GM23338 (cell line): ENCODE data around the gene ADGRD2. TPM values are rescaled to one million over a fixed set of nuclear protein-coding genes. Genes with fewer than 3 reads are reported as not detected.

Experiments
- EZH2 ChIP-seq: fragments of 200-600 bp; sonication (generic); IDR thresholded peaks from one replicate; pipeline ENCODE4 v1.8.0; 2017; ENCODE audit warnings: antibody characterized with exemption, mild to moderate bottlenecking, low read depth; ENCODE audit not compliant: unreplicated experiment
- EZH2phosphoT487 ChIP-seq: fragments of 200-600 bp; sonication (generic); IDR thresholded peaks from one replicate; pipeline ENCODE4 v1.8.1; 2018; ENCODE audit warnings: antibody characterized with exemption; ENCODE audit not compliant: unreplicated experiment
- JUNB ChIP-seq: IDR thresholded peaks from one replicate; pipeline ENCODE4 v1.6.1; 2016; ENCODE audit warnings: antibody characterized with exemption; ENCODE audit not compliant: unreplicated experiment
- NANOG ChIP-seq: IDR thresholded peaks from 2 replicates; pipeline ENCODE4 v1.6.1; 2016; ENCODE audit warnings: antibody characterized with exemption, borderline replicate concordance
- POLR2AphosphoS5 ChIP-seq: IDR thresholded peaks from 2 replicates; pipeline ENCODE4 v1.6.1; 2016; ENCODE audit warnings: antibody characterized with exemption, low read depth
- STAT1 ChIP-seq: IDR thresholded peaks from one replicate; pipeline ENCODE4 v1.6.1; 2016; ENCODE audit warnings: antibody characterized with exemption; ENCODE audit not compliant: unreplicated experiment
- ZNF114 ChIP-seq: fragments of 250-450 bp; sonication (Bioruptor Pico); IDR thresholded peaks from 2 replicates; pipeline ENCODE4 v1.5.0; 2020; ENCODE audit warnings: mild to moderate bottlenecking, moderate library complexity
- polyA plus RNA-seq: library from polyadenylated mRNA; unstranded; fragments of >200 nt; fragmentation: Nextera tagmentation; extraction: Ambion mirVana; gene quantifications from 2 replicates; pipeline ENCODE4 v1.2.1, GENCODE V29; 2016
- total RNA-seq: library from RNA; depleted of rRNA; stranded (reverse); fragments of >200 nt; shearing (Covaris generic); gene quantifications from 2 replicates; pipeline ENCODE4 v1.2.3, GENCODE V29; 2014
- TF ChIP-seq, protein P1 (sequence below): fragments of 250-450 bp; sonication (Bioruptor Pico); IDR thresholded peaks from 2 replicates; pipeline ENCODE4 v1.5.0; 2020; ENCODE audit warnings: mild to moderate bottlenecking, moderate library complexity
- TF ChIP-seq, protein P2 (sequence below): IDR thresholded peaks from one replicate; pipeline ENCODE4 v1.6.1; 2018; ENCODE audit warnings: antibody characterized with exemption; ENCODE audit not compliant: unreplicated experiment

The ADGRD2 gene
- total and polyA plus RNA-seq, 2 experiments from 2014 or later = 0.45 to 0.78 TPM

DNA sequence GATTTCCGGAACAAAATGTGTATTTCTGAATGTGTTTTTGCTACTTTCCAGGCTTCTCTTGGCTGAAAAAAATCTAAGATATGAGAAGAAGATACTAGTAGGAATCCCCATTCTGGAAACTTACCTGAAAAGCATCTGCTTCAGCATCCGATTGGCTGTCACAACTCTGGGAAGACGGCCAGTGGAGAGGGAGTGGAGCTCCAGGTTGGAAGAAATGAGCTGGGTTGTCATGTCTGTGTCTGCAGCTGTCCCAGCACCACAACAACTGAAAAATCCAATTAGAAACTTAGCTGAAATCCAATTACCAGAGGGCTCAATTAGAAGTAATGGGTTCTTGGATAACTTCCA, 38.0 kb upstream of the ADGRD2 start (continued):
- TF ChIP-seq, protein P1, sequence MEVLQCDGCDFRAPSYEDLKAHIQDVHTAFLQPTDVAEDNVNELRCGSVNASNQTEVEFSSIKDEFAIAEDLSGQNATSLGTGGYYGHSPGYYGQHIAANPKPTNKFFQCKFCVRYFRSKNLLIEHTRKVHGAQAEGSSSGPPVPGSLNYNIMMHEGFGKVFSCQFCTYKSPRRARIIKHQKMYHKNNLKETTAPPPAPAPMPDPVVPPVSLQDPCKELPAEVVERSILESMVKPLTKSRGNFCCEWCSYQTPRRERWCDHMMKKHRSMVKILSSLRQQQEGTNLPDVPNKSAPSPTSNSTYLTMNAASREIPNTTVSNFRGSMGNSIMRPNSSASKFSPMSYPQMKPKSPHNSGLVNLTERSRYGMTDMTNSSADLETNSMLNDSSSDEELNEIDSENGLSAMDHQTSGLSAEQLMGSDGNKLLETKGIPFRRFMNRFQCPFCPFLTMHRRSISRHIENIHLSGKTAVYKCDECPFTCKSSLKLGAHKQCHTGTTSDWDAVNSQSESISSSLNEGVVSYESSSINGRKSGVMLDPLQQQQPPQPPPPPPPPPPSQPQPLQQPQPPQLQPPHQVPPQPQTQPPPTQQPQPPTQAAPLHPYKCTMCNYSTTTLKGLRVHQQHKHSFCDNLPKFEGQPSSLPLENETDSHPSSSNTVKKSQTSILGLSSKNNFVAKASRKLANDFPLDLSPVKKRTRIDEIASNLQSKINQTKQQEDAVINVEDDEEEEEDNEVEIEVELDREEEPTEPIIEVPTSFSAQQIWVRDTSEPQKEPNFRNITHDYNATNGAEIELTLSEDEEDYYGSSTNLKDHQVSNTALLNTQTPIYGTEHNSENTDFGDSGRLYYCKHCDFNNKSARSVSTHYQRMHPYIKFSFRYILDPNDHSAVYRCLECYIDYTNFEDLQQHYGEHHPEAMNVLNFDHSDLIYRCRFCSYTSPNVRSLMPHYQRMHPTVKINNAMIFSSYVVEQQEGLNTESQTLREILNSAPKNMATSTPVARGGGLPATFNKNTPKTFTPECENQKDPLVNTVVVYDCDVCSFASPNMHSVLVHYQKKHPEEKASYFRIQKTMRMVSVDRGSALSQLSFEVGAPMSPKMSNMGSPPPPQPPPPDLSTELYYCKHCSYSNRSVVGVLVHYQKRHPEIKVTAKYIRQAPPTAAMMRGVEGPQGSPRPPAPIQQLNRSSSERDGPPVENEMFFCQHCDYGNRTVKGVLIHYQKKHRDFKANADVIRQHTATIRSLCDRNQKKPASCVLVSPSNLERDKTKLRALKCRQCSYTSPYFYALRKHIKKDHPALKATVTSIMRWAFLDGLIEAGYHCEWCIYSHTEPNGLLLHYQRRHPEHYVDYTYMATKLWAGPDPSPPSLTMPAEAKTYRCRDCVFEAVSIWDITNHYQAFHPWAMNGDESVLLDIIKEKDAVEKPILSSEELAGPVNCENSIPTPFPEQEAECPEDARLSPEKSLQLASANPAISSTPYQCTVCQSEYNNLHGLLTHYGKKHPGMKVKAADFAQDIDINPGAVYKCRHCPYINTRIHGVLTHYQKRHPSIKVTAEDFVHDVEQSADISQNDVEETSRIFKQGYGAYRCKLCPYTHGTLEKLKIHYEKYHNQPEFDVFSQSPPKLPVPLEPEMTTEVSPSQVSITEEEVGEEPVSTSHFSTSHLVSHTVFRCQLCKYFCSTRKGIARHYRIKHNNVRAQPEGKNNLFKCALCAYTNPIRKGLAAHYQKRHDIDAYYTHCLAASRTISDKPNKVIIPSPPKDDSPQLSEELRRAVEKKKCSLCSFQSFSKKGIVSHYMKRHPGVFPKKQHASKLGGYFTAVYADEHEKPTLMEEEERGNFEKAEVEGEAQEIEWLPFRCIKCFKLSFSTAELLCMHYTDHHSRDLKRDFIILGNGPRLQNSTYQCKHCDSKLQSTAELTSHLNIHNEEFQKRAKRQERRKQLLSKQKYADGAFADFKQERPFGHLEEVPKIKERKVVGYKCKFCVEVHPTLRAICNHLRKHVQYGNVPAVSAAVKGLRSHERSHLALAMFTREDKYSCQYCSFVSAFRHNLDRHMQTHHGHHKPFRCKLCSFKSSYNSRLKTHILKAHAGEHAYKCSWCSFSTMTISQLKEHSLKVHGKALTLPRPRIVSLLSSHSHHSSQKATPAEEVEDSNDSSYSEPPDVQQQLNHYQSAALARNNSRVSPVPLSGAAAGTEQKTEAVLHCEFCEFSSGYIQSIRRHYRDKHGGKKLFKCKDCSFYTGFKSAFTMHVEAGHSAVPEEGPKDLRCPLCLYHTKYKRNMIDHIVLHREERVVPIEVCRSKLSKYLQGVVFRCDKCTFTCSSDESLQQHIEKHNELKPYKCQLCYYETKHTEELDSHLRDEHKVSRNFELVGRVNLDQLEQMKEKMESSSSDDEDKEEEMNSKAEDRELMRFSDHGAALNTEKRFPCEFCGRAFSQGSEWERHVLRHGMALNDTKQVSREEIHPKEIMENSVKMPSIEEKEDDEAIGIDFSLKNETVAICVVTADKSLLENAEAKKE (CRISPR knock-in tag) = no peak
- TF ChIP-seq, protein P2, sequence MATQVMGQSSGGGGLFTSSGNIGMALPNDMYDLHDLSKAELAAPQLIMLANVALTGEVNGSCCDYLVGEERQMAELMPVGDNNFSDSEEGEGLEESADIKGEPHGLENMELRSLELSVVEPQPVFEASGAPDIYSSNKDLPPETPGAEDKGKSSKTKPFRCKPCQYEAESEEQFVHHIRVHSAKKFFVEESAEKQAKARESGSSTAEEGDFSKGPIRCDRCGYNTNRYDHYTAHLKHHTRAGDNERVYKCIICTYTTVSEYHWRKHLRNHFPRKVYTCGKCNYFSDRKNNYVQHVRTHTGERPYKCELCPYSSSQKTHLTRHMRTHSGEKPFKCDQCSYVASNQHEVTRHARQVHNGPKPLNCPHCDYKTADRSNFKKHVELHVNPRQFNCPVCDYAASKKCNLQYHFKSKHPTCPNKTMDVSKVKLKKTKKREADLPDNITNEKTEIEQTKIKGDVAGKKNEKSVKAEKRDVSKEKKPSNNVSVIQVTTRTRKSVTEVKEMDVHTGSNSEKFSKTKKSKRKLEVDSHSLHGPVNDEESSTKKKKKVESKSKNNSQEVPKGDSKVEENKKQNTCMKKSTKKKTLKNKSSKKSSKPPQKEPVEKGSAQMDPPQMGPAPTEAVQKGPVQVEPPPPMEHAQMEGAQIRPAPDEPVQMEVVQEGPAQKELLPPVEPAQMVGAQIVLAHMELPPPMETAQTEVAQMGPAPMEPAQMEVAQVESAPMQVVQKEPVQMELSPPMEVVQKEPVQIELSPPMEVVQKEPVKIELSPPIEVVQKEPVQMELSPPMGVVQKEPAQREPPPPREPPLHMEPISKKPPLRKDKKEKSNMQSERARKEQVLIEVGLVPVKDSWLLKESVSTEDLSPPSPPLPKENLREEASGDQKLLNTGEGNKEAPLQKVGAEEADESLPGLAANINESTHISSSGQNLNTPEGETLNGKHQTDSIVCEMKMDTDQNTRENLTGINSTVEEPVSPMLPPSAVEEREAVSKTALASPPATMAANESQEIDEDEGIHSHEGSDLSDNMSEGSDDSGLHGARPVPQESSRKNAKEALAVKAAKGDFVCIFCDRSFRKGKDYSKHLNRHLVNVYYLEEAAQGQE = no peak
- TF ChIP-seq JUNB = no peak
- no peak for TF ChIP-seq POLR2AphosphoS5
- TF ChIP-seq EZH2phosphoT487 = no peak
- no peak for TF ChIP-seq EZH2
- TF ChIP-seq ZNF114 (CRISPR knock-in tag) = no peak
- no peak for TF ChIP-seq NANOG
- TF ChIP-seq STAT1 = no peak
